IMR-90 (cell line): ENCODE results near the gene AK1. TPM values are rescaled to one million over a fixed set of nuclear protein-coding genes. Genes with fewer than 3 reads are reported as not detected.
"Not testable (repeated sequence)": the region's sequence is repeated elsewhere in the genome, so short reads cannot be mapped to it uniquely, and the experiment has no call there.

Experiments used
- ATAC-seq: fragments of 200-7000 bp; cut with Tn5 transposase; 2 replicates; pipeline ENCODE4 v1.9.1; 2020; ENCODE audit warnings: low read depth, mild to moderate bottlenecking, moderate library complexity
- BruUV-seq: library from RNA; stranded (reverse); fragments of 400-500 nt; replicated peaks from 2 replicates; lab custom pipeline; 2021; lab: Mats Ljungman, UMichigan
- CTCF ChIA-PET: fragments of 300-600 bp; formaldehyde crosslinking; extraction: SDS; loops from one replicate; lab custom pipeline; 2021; ENCODE audit warnings: antibody characterized with exemption; lab: Yijun Ruan, JAX
- POLR2A ChIA-PET: fragments of 300-600 bp; sonication (Branson Sonifier 250); formaldehyde crosslinking; loops from one replicate; lab custom pipeline; 2022; ENCODE audit warnings: antibody characterized with exemption; ENCODE audit not compliant: unreplicated experiment; lab: Charles Lee
- DNase-seq: peaks from one replicate; pipeline ENCODE4 v3.0.0; 2013
- H2AFZ ChIP-seq: replicated peaks from 2 replicates; pipeline ENCODE3; 2013; ENCODE audit warnings: low read length, mild to moderate bottlenecking; ENCODE audit not compliant: poor library complexity
- H2AK5ac ChIP-seq: 2 replicates; pipeline ENCODE4 v1.6.1; 2013; ENCODE audit warnings: low read depth, low read length, inconsistent platforms
- H2AK9ac ChIP-seq: replicated peaks from 2 replicates; pipeline ENCODE3; 2013; ENCODE audit warnings: mild to moderate bottlenecking, low read depth, low read length, moderate library complexity; ENCODE audit not compliant: poor library complexity
- H2BK120ac ChIP-seq: 2 replicates; pipeline ENCODE4 v1.6.1; 2013; ENCODE audit warnings: low read depth, low read length, inconsistent platforms
- H2BK15ac ChIP-seq: 3 replicates; pipeline ENCODE4 v1.6.1; 2013; ENCODE audit warnings: low read depth, low read length, inconsistent platforms
- H2BK20ac ChIP-seq: 2 replicates; pipeline ENCODE4 v1.6.1; 2013; ENCODE audit warnings: low read depth, mild to moderate bottlenecking, inconsistent platforms, low read length, moderate library complexity
- H2BK5ac ChIP-seq: 2 replicates; pipeline ENCODE4 v1.6.1; 2013; ENCODE audit warnings: mild to moderate bottlenecking, low read depth, low read length, inconsistent platforms; ENCODE audit not compliant: poor library complexity, severe bottlenecking
- H3K14ac ChIP-seq: replicated peaks from 2 replicates; pipeline ENCODE4 v1.6.1; 2013; ENCODE audit warnings: low read depth, low read length, inconsistent platforms
- H3K18ac ChIP-seq: 2 replicates; pipeline ENCODE4 v1.6.1; 2013; ENCODE audit warnings: low read depth, low read length, control low read depth
- H3K23ac ChIP-seq: 2 replicates; pipeline ENCODE4 v1.6.1; 2013; ENCODE audit warnings: low read depth, low read length, inconsistent platforms
- H3K27ac ChIP-seq: 2 replicates; pipeline ENCODE4 v1.5.1; 2013; ENCODE audit warnings: mild to moderate bottlenecking, control low read depth, low read length; ENCODE audit not compliant: insufficient read depth
- H3K27me3 ChIP-seq: 2 replicates; pipeline ENCODE4 v1.6.1; 2013; ENCODE audit warnings: low read length; ENCODE audit not compliant: control insufficient read depth, insufficient read depth
- H3K36me3 ChIP-seq: 2 replicates; pipeline ENCODE4 v1.6.1; 2013; ENCODE audit warnings: low read length, mixed read lengths; ENCODE audit not compliant: control insufficient read depth, insufficient read depth
- H3K4ac ChIP-seq: 2 replicates; pipeline ENCODE4 v1.6.1; 2013; ENCODE audit warnings: low read depth, low read length, inconsistent platforms
- H3K4me1 ChIP-seq: 2 replicates; pipeline ENCODE4 v1.6.1; 2013; ENCODE audit warnings: low read length, mixed read lengths; ENCODE audit not compliant: control insufficient read depth, insufficient read depth
- H3K4me2 ChIP-seq: 2 replicates; pipeline ENCODE4 v1.6.1; 2013; ENCODE audit warnings: low read depth, mild to moderate bottlenecking, control low read depth, low read length, moderate library complexity
- H3K4me3 ChIP-seq: 2 replicates; pipeline ENCODE4 v1.5.1; 2013; ENCODE audit warnings: low read depth, mild to moderate bottlenecking, control low read depth, low read length, moderate library complexity; ENCODE audit not compliant: insufficient read depth
- H3K56ac ChIP-seq: 2 replicates; pipeline ENCODE4 v1.6.1; 2013; ENCODE audit warnings: low read length, inconsistent platforms; ENCODE audit not compliant: insufficient read depth; ENCODE audit errors: extremely low read depth
- H3K79me1 ChIP-seq, 2 experiments: 2 replicates each; pipeline ENCODE4 v1.6.1; 2013; ENCODE audit warnings: low read length in 2 of 2, inconsistent platforms in 1 of 2, low read depth in 1 of 2
- H3K9ac ChIP-seq: 2 replicates; pipeline ENCODE4 v1.6.1; 2013; ENCODE audit warnings: low read depth, low read length, control low read depth
- H3K9me1 ChIP-seq: 2 replicates; pipeline ENCODE4 v1.6.1; 2013; ENCODE audit warnings: low read length, inconsistent platforms; ENCODE audit not compliant: insufficient read depth
- H3K9me3 ChIP-seq: 2 replicates; pipeline ENCODE4 v1.6.1; 2013; ENCODE audit warnings: low read length; ENCODE audit not compliant: control insufficient read depth, insufficient read depth
- H4K20me1 ChIP-seq: 2 replicates; pipeline ENCODE4 v1.6.1; 2013; ENCODE audit warnings: low read length, inconsistent platforms; ENCODE audit not compliant: insufficient read depth
- H4K5ac ChIP-seq: 2 replicates; pipeline ENCODE4 v1.6.1; 2013; ENCODE audit warnings: mild to moderate bottlenecking, low read depth, low read length, control low read depth
- H4K8ac ChIP-seq, 2 experiments: 2 replicates each; pipeline ENCODE4 v1.6.1; 2013; ENCODE audit warnings: low read depth in 2 of 2, low read length in 2 of 2, control low read depth in 1 of 2, inconsistent platforms in 1 of 2
- H4K91ac ChIP-seq: 2 replicates; pipeline ENCODE4 v1.6.1; 2013; ENCODE audit warnings: low read depth, low read length, inconsistent platforms; ENCODE audit not compliant: insufficient read depth
- BHLHE40 ChIP-seq: fragments of 150-350 bp; IDR thresholded peaks from 2 replicates; pipeline ENCODE4 v1.6.1; 2016; ENCODE audit warnings: mild to moderate bottlenecking, low read depth, low read length
- CEBPB ChIP-seq: IDR thresholded peaks from 2 replicates; pipeline ENCODE4 v1.6.1; 2012; ENCODE audit warnings: low read depth, low read length, improper control_type of control experiment
- CHD1 ChIP-seq: IDR thresholded peaks from 2 replicates; pipeline ENCODE4 v1.6.1; 2012; ENCODE audit warnings: low read depth, low read length, improper control_type of control experiment
- MXI1 ChIP-seq: IDR thresholded peaks from 2 replicates; pipeline ENCODE4 v1.6.1; 2012; ENCODE audit warnings: low read depth, mild to moderate bottlenecking, low read length, moderate library complexity, borderline replicate concordance
- POLR2A ChIP-seq: IDR thresholded peaks from 2 replicates; pipeline ENCODE4 v1.6.1; 2012; ENCODE audit warnings: mild to moderate bottlenecking, low read depth, low read length
- RCOR1 ChIP-seq: IDR thresholded peaks from 2 replicates; pipeline ENCODE4 v1.6.1; 2012; ENCODE audit warnings: mild to moderate bottlenecking, low read length, improper control_type of control experiment; ENCODE audit not compliant: insufficient replicate concordance
- WGBS, 2 experiments: methylation state at CpG; one replicate each; pipeline versions ENCODE4 v1.1.5 to v1.1.7; 2013; ENCODE audit warnings: missing lambda C conversion rate in 2 of 2; ENCODE audit not compliant: insufficient read length in 1 of 2; ENCODE audit errors: extremely low coverage in 2 of 2; 5-methylcytosine and 5-hydroxymethylcytosine counted together
- dilution Hi-C: fragments of 300-500 bp; cut with HindIII; formaldehyde crosslinking; loops from one replicate; pipeline ENCODE4 v1.14.3; 2018; ENCODE audit warnings: low sequenced_read_pairs; ENCODE audit not compliant: unreplicated experiment
- in situ Hi-C: fragments of 300-500 bp; cut with MboI; formaldehyde crosslinking; loops from 3 replicates; pipeline ENCODE4 v1.14.3; 2019; ENCODE audit warnings: low sequenced_read_pairs, inconsistent platforms, mixed read lengths
- intact Hi-C: fragments of 100-400 bp; cut with micrococcal nuclease; formaldehyde crosslinking; loops from 2 replicates; pipeline ENCODE4 v1.10.0; 2022
- polyA plus RNA-seq, 3 experiments: library from polyadenylated mRNA; depleted of rRNA; stranded (reverse); fragments of >200 nt; gene quantifications; 2 replicates each; pipeline ENCODE4 v1.2.3, GENCODE V29; 2012; ENCODE audit warnings: low replicate concordance in 1 of 3
- total RNA-seq: library from RNA; depleted of rRNA; stranded (reverse); fragments of >200 nt; gene quantifications from 2 replicates; pipeline ENCODE4 v1.2.3, GENCODE V29; 2012

Gene AK1
- total and polyA plus RNA-seq, 2 of the 4 experiments (the other 2 are of a cell fraction), result 44.8 to 119 TPM

DNA sequence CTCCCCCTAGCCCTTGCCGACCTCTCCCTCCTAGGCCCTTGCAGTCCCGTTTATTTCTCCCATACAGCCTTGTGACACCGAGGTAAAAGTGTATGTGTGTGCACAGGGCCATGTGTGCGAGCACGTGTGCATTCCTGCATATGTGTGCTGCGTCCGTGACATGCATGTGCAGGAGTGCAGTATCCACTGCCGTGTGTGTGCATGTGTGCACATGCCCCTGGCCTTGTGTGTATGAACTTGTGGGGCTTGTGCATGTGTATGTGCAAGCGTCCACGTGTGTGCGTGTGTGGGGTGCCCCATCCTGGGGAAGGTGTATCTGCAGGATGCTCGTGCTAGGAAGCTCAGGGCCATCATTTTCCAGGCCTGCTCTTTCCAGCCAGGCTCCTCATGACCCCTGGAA, 6.6 kb downstream of the AK1 start:
- H3K27me3 ChIP-seq, result no peaks in the 10 kb centered on the region
- H3K9ac ChIP-seq, result no peak overlapping the region
- H2BK20ac ChIP-seq, result no peak overlapping the region
- H2AFZ ChIP-seq, result no peak overlapping the region
- 0 out of 2 replicates have a peak, but pooled peaks cover 6% of the 10 kb centered on the region for H4K20me1 ChIP-seq
- dilution Hi-C loops, result no loop called here
- no peak overlapping the region for H3K56ac ChIP-seq
- no peaks in the 10 kb centered on the region for H3K9me3 ChIP-seq
- H3K9me1 ChIP-seq, result peaks cover under 1% of the 10 kb centered on the region; the same call in 1 of the 2 replicates
- CTCF ChIA-PET, result interaction anchor here (0.9 to 1.6 kb wide), 3 partner anchors 15 to 136 kb away, joined by 3 to 6 read pairs (median 3); partner anchors contain the start of gene TOR2A
- 87% methylated on average over 4 of the region's 12 CpGs; no CpG with 5 or more reads in 1 of the 2 experiments for WGBS, 2 experiments
- peaks cover 9% of the 10 kb centered on the region for H3K4me1 ChIP-seq
- intact Hi-C loops, result loop anchor here (1.0 to 2.0 kb wide), 2 partner anchors 85 to 136 kb away; partner anchors contain the start of genes CDK9 and TOR2A
- no peak overlapping the region for H4K8ac ChIP-seq
- H3K4me3 ChIP-seq, result no peak overlapping the region
- H3K79me1 ChIP-seq, result peaks cover 8 to 16% of the 10 kb centered on the region in 2 experiments; a peak in 2 of 4 replicates
- no peak overlapping the region for H4K5ac ChIP-seq
- no peak overlapping the region for H3K23ac ChIP-seq
- no peak overlapping the region for H4K91ac ChIP-seq
- no peak overlapping the region for H2BK15ac ChIP-seq
- H3K14ac ChIP-seq, result no peak overlapping the region
- ATAC-seq (no peak), DNase-seq (no peak)
- no peak overlapping the region for H3K18ac ChIP-seq
- no peak overlapping the region for H2AK9ac ChIP-seq
- no TSS peak for BruUV-seq
- POLR2A ChIA-PET, result interaction anchor here (0.5 kb wide), 1 partner anchor 74 kb away, joined by 3 read pairs; no protein-coding TSS in a partner anchor
- peaks cover 33% of the 10 kb centered on the region for H3K36me3 ChIP-seq
- H2BK120ac ChIP-seq, result no peak overlapping the region
- H3K27ac ChIP-seq, result no peak overlapping the region
- H2BK5ac ChIP-seq, result no peak overlapping the region
- TF ChIP-seq BHLHE40, result no peak
- no peak for TF ChIP-seq POLR2A
- TF ChIP-seq RCOR1, result no peak
- no peak for TF ChIP-seq CEBPB
- no peak for TF ChIP-seq CHD1
- no peak for TF ChIP-seq MXI1
- H3K4ac ChIP-seq, result no peak overlapping the region
- in situ Hi-C loops, result no loop called here
- H2AK5ac ChIP-seq, result no peak overlapping the region
- H3K4me2 ChIP-seq, result no peak overlapping the region

DNA sequence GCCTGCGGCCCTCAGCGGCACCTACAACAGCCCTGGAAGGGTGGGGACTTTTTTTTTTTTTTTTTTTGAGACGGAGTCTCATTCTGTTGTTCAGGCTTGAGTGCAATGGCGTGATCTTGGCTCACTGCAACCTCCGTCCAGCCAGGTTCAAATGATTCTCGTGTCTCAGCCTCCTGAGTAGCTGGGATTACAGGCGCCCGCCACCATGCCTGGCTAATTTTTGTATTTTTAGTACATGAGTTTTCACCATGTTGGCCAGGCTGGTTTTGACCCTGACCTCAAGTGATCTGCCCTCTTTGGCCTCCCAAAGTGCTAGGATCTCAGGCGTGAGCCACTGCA, 7.4 kb downstream of the AK1 start:
- intact Hi-C loops, result loop anchor here (1.0 to 2.0 kb wide), 2 partner anchors 84 to 135 kb away; partner anchors contain the start of genes CDK9 and TOR2A

More for the DNA sequence above, 7.4 kb downstream of the AK1 start:
- H2BK15ac ChIP-seq, H3K56ac ChIP-seq, H3K14ac ChIP-seq, H3K4me1 ChIP-seq, H3K4ac ChIP-seq, H4K8ac ChIP-seq, H2AFZ ChIP-seq, DNase-seq, ATAC-seq, H3K9me1 ChIP-seq, H3K27ac ChIP-seq, H3K27me3 ChIP-seq, H4K20me1 ChIP-seq, BruUV-seq, POLR2A ChIA-PET, H2BK20ac ChIP-seq, H2BK120ac ChIP-seq, H2BK5ac ChIP-seq, H3K9me3 ChIP-seq, H4K5ac ChIP-seq, in situ Hi-C loops, H4K91ac ChIP-seq, H3K4me3 ChIP-seq, H2AK5ac ChIP-seq, H3K9ac ChIP-seq, H3K18ac ChIP-seq, H3K79me1 ChIP-seq, dilution Hi-C loops, H3K23ac ChIP-seq, H3K4me2 ChIP-seq: not testable (repeated sequence)
- Histone ChIP-seq H3K36me3 (peaks cover 33% of the 10 kb centered on the region), H2AK9ac (peak overlapping the region; percentile 31)
- CTCF ChIA-PET, result interaction anchor here (0.7 to 1.6 kb wide), 8 partner anchors 14 to 136 kb away, joined by 3 to 8 read pairs (median 4); partner anchors contain the start of gene TOR2A
- 100% methylated on average over 4 of the region's 9 CpGs; no CpG with 5 or more reads in 1 of the 2 experiments for WGBS, 2 experiments
